ENCODE results near the gene SYT15B.
"Not testable (repeated sequence)": the region's sequence is repeated elsewhere in the genome, so short reads cannot be mapped to it uniquely, and the experiment has no call there.

DNA sequence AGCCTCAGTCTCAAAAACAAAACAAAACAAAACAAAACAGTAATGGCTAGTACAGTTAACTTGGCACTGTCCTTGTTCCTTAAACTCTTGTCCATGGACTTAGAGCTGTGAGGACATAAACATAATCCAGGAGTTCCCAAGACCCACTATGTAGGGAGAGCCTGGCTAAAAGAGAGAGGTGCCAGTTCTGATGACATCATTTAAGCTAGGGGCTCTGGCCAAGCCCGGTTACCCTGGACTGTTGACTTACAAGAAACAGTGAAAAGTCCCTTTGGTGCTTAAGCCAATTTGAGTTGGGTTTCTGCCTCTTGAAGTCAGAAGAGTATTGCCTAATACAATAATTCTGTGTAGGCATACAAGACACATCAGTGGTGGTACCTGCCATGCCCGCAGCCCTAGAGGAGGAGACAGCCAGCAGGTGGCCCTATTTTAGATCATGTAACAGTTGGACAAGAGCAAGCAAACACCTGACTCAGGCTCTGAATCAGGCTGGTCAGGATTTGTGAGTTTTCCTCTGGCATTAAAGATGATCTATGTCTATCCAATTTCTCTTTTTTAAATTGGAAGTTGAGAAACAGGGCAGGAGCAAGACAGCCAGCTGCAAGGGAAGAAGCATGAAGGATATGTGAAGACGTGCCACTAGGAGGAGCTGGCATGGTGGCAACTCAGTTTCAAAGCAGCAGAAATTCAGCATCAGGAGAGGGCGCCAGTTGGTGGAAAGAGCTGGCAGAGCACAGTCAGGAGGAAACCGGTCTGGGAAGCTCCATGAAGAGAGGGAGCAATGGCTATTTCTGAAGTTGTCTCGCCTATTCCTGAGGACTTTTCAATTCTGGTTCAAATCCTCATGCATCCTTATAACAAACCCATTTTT is 12.2 kb upstream of the SYT15B start:
- TF ChIP-seq, protein P1, sequence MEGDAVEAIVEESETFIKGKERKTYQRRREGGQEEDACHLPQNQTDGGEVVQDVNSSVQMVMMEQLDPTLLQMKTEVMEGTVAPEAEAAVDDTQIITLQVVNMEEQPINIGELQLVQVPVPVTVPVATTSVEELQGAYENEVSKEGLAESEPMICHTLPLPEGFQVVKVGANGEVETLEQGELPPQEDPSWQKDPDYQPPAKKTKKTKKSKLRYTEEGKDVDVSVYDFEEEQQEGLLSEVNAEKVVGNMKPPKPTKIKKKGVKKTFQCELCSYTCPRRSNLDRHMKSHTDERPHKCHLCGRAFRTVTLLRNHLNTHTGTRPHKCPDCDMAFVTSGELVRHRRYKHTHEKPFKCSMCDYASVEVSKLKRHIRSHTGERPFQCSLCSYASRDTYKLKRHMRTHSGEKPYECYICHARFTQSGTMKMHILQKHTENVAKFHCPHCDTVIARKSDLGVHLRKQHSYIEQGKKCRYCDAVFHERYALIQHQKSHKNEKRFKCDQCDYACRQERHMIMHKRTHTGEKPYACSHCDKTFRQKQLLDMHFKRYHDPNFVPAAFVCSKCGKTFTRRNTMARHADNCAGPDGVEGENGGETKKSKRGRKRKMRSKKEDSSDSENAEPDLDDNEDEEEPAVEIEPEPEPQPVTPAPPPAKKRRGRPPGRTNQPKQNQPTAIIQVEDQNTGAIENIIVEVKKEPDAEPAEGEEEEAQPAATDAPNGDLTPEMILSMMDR (conservative IDR thresholded peaks at IDR 0.05; ENCODE audit: low read depth, low read length), result peak; percentile 52
- not testable (repeated sequence) for TF ChIP-seq EZH2 (IDR thresholded peaks at IDR 0.05; ENCODE audit: borderline replicate concordance, low read depth, low read length, poor library complexity, severe bottlenecking)
